Bone marrow (tissue), 2 donors: ENCODE data around the gene LARP6.
"Not testable (repeated sequence)": the region's sequence is repeated elsewhere in the genome, so short reads cannot be mapped to it uniquely, and the experiment has no call there.

Source experiments
- DNase-seq, 2 donors: peaks; one replicate each; lab custom pipeline; 2025; lab: John Stamatoyannopoulos, UW

Gene LARP6

GRCh38 chr15:70853973-70854665 is at the start of gene LARP6:
TSS of gene LARP6 (minus strand) at chr15:70854157. CDS start at chr15:70854088, 69 bp downstream.
- DNase-seq: no peak

DNA sequence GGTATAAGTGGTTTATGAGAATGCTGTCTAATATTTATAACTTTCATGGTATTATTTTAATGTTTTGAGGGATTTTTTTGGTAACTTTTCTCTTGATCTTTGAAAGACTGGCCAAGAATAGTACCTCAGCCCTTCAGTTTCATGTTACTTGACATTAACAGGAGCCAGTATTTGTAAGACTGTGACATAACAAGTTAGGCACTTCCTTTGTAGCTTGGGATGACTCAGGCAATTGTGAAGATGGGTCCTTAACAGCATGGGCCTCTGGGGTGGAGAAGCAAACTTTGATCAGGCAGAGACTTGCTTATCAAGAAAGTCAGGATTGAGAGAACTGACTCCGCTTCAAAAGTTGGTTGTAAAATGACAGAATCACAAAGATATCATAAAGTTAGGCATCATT is 48.1 kb upstream of the LARP6 start:
- DNase-seq: no peak

- DNase-seq: no peak
These were observed 39.1 kb upstream of the LARP6 start for GRCh38 chr15:70892912-70893560.

DNA sequence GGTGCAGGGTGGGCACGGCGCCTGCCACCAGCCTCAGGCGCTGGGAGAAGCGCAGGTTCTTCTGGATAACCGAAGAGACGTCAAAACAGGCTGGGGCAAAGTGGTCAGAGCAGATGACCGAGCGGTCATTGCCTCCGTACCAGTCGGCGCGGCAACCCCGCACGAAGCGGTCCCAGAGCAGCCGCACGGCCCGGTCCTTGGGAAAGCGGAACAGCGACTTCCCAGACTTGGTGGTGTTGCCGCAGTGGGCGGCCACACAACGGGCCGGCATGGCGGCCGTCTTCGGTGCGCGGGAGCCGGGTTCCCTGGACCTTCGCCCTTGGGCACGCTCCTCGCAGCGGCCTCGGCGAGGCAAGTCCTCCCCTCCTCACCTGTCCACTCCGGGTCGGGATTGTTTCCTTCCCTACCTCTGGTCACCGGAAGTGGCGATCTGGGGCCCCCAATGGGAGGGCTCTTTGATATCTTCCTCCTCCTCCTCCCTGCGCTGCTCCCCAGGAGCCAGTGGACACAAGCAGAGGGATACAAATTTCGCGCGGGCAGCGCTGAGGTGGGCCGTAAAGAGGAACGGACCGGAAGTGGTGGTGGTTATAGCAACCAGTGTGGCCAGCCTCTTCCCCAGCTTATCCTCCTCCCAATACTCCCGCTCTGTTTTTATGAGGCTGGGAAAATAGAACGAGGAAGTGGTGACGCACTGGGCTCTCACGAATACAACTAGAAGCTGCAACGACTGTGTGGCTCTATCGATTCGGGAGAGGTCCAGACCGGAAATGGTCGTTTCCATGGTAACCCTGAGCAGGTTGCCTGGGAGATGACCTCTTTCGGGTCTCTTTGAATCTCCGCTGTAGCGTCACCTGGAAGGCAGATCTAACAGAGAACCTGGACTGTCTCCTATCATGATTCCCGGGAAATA is 38.3 kb upstream of the LARP6 start, which contains the start of the genes LRRC49 and THAP10:
TSS of gene LRRC49 (plus strand) at position 825 of the 910 bp plus-strand sequence. CDS start at position 894, 69 bp downstream.
TSS of gene THAP10 (minus strand) at position 432 of the 910 bp plus-strand sequence. CDS start at position 271, 161 bp downstream.
- peak in 1 of 2 donors; percentile 44 for DNase-seq

DNA sequence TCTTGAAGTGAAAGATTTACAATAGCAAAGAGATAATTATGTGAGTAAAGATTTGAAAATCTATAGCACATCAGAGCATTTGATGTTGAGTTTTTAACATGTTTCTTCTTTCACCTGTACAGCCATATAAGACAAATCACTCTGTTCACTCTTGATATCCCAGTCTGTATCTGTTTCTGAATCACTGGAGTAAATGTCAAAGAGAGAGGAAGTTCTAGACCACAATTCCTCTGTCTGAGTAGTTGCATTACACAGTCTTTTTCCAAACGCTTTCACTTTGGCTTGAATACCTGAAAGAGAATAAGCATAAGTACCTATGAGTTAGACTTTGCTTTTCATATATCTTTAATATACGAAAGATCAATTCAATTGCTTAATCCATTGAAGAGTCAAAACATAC is 28.4 kb upstream of the LARP6 start:
- DNase-seq: no peak

- DNase-seq: no peak
These were observed 26.8 kb upstream of the LARP6 start for GRCh38 chr15:70880781-70881180.

- DNase-seq: no peak
These were observed 25.4 kb upstream of the LARP6 start for GRCh38 chr15:70879401-70879800.

- DNase-seq: no peak
These were observed 22.7 kb upstream of the LARP6 start for GRCh38 chr15:70876683-70877082.

DNA sequence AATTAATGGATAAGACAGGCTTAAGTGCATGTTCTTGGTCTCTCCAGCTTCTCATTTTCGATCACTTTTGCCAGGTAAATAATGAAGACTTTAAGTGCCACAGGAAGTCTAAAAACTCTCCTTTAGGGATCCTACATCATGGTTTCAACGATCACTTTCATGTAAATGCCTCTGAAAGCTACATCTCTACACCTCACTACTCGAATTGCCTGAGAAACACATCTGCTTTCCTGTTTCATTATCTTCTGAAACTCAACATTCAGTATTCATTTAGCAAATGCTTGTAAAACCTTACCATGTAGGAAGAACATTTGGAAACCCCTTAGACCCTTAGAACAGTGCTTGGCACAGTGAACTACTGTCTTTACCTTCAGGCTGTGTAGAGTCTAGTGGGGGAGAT is 22.1 kb upstream of the LARP6 start:
- DNase-seq: no peak

DNA sequence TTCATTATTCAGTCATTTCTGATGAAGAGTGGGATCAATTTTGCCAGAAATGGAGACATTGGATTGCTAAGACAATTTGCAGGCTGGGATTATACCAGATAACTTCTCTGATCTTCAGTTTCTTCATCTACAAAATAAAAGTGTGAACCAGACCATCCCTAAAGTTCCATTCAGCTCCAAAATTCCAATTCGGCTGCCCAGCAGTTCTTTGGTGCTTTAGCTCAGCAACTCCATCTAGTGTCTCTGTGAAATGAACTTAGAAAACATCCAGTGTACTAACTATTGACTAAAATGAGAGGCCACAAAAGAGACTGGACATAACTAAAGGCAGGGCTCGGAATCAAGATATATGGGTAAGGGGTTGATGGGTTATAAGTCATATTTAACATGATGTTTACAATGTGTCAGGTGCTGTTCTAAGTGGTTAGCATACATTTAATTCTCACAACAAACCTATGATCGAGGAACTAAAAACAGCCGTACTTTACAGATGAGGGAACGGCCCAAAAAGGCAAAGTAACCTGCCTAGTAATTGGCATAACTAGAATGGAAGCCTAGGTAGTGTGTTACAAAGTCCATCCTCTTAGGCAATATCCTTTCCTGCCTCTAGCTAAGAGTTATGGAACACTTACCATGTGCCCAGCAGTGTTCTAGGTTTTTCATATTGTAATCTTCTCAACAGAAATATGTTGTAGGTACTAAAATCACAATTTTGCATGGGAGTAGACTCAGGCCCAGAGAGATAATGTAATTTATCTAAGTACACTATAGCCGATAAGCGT is 21.2 kb upstream of the LARP6 start:
- DNase-seq: no peak

DNA sequence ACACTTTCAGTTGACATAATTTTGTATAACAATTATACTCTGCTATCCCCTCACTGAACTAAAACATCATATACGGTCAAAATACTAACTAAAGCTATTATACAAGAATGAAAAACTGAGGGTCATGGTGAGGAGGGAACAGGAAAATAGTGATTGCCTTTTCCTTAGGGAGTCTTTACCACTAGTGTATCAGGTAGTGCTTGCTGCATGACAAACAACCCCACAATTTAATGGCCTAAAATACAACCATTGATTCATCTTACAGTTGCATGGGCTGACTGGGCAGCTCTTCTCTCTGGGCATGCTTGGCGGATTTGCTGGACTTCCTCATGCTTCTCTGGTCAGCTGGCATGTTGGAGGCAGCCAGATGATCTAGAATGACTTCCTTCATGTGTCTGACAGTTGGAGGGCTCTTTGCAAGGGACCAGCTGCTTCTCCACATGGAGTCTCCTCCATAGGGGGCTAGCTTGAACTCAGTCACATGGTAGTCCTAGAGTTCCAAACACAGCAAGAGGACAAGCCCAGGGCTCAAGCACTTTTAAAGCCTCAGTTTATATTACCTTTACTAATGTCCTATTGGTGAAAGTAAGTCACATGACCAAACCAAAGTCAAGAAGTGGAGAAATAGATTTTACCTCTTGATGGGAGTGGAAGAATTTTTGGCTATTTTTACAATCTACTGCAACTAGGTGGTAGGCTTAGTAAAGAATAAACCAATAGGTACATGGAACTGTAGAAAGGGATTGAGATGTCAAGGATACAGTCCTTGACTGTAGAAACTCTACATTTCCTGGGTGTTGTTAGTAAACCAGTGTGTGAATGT is 19.5 kb upstream of the LARP6 start:
- no peak for DNase-seq

GRCh38 chr15:70871490-70871889 is 17.5 kb upstream of the LARP6 start:
- DNase-seq: not testable (repeated sequence)

- DNase-seq: no peak
These were observed 16.1 kb upstream of the LARP6 start for GRCh38 chr15:70870051-70870450.

- DNase-seq: no peak
These were observed 15.4 kb upstream of the LARP6 start for GRCh38 chr15:70869346-70869745.

- DNase-seq: no peak
These were observed 14.0 kb upstream of the LARP6 start for GRCh38 chr15:70867911-70868467.

DNA sequence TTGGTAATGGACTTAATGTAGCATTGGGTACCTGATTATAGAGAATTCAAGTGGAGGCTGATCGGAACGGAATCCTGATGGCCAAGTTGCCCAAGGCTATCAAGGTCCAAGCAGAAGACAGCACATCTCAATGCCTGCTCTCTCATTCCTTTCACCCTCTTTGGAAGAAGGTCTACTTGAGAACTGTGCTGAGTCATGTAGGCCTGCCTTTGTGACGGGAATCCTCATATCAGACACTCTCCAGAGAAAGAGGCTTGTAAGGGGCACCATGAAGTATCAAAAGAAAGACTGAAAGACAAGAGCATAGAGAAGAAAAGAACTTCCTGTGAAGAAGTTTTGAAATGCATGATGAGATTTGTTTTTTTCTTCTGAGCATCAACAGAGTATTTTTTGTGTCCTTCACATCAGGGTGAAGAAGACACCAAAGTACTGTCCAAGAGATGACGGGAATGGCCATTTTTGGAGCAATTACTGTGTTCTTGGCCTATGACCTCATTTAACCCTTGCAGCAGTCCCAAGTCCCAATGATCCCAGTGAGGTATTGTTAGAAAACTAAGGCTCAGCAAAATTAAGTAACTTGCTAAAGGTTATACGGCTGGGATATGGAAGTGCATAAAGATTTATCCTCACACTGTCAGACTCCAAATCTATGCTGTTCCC is 13.2 kb upstream of the LARP6 start:
- DNase-seq: no peak

GRCh38 chr15:70863450-70864218 is 9.7 kb upstream of the LARP6 start:
- no peak for DNase-seq

- DNase-seq: no peak
These were observed 6.0 kb upstream of the LARP6 start for GRCh38 chr15:70859998-70860397.

GRCh38 chr15:70859322-70859908 is 5.5 kb upstream of the LARP6 start:
- DNase-seq: no peak
